LNCaP clone FGC (cell line): ENCODE measurements around the gene KSR2.

Experiments used
- DNase-seq: peaks from one replicate; pipeline ENCODE4 v3.0.0-alpha.2; 2011; ENCODE audit warnings: low read depth
- H3K4me3 ChIP-seq: 2 replicates; pipeline ENCODE4 v1.5.1; 2011; ENCODE audit warnings: mild to moderate bottlenecking, low read depth, low read length, control low read depth
- CTCF ChIP-seq: IDR thresholded peaks from 2 replicates; pipeline ENCODE4 v1.5.1; 2012; ENCODE audit warnings: mild to moderate bottlenecking; ENCODE audit not compliant: control insufficient read depth, insufficient read depth; ENCODE audit errors: extremely low read depth

KSR2 gene

DNA sequence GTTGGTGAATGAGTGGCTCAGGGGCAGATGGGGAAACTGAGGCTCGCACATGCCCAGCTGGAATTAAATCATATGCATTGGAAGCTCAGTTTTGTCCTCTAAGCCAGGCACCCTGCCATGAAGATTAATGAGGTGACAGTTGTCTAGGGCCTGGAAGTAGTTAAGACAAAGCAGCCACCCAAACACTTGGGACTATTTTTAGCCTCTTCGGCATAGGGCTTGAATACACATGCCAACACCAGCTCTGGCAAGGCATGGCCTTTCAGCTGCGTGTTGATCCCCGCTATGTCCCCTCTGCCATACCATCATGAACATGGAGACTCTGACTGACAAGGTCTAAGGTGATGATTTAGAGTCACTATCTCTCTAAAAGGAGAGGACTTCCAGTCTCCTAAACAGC lies 250.2 kb downstream of the KSR2 start:
- no peak for DNase-seq
- no peak overlapping the region for H3K4me3 ChIP-seq
- no peak for TF ChIP-seq CTCF

GRCh38 chr12:117718141-117718540 lies 250.6 kb downstream of the KSR2 start:
- no peak overlapping the region for H3K4me3 ChIP-seq
- TF ChIP-seq CTCF: no peak
- DNase-seq: no peak

GRCh38 chr12:117714203-117714602 lies 254.6 kb downstream of the KSR2 start:
- 0 out of 2 replicates have a peak, but pooled peaks have one; percentile 11 for TF ChIP-seq CTCF
- DNase-seq: no peak
- H3K4me3 ChIP-seq: no peak overlapping the region

GRCh38 chr12:117710121-117710520 lies 258.7 kb downstream of the KSR2 start:
- H3K4me3 ChIP-seq: no peak overlapping the region
- no peak for DNase-seq
- TF ChIP-seq CTCF: no peak

- no peak overlapping the region for H3K4me3 ChIP-seq
- no peak for DNase-seq
- no peak for TF ChIP-seq CTCF
Measured at GRCh38 chr12:117707861-117708260, 260.9 kb downstream of the KSR2 start.

- TF ChIP-seq CTCF: no peak
- DNase-seq: no peak
Measured at GRCh38 chr12:117703584-117703983, 265.2 kb downstream of the KSR2 start.

DNA sequence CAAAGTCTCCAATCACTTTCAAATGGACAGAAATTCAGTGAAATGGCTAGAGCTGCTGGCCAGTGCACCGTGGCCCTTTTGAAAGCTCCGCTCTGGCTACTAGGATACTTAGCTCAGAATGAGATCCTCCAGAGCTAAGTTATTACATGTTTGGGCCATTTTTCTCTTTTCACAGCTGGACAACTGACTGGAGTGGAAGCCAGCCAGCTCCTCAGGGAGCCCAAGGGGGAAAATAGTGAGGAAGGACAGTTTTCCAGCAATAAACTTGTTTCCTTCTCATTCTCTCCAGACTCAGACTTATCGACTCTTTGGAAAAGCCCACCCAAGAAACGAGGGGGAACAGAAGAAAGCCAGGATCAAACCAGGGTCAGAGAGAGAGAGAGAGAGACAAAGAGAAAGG lies 266.0 kb downstream of the KSR2 start:
- no peak for DNase-seq
- TF ChIP-seq CTCF: no peak
- H3K4me3 ChIP-seq: no peak overlapping the region

More at GRCh38 chr12:117703584-117703983, 265.2 kb downstream of the KSR2 start:
- H3K4me3 ChIP-seq: no peak overlapping the region
